Erythroblast (primary cell): ENCODE results near the gene CISH.
A peak's percentile ranks its signal among the peaks of the same experiment; 100 is the strongest.

Experiments
- DNase-seq, 2 experiments: peaks; one replicate each; lab custom pipeline; 2025; lab: John Stamatoyannopoulos, UW
- GATA1 ChIP-seq: IDR thresholded peaks from 2 replicates; pipeline ENCODE4 v1.6.1; 2011; ENCODE audit warnings: low read depth, mild to moderate bottlenecking, control low read depth, low read length, moderate library complexity
- POLR2A ChIP-seq: IDR thresholded peaks from 2 replicates; pipeline ENCODE4 v1.6.1; 2011; ENCODE audit warnings: mild to moderate bottlenecking, low read length

Gene CISH, protein sequence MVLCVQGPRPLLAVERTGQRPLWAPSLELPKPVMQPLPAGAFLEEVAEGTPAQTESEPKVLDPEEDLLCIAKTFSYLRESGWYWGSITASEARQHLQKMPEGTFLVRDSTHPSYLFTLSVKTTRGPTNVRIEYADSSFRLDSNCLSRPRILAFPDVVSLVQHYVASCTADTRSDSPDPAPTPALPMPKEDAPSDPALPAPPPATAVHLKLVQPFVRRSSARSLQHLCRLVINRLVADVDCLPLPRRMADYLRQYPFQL

DNA sequence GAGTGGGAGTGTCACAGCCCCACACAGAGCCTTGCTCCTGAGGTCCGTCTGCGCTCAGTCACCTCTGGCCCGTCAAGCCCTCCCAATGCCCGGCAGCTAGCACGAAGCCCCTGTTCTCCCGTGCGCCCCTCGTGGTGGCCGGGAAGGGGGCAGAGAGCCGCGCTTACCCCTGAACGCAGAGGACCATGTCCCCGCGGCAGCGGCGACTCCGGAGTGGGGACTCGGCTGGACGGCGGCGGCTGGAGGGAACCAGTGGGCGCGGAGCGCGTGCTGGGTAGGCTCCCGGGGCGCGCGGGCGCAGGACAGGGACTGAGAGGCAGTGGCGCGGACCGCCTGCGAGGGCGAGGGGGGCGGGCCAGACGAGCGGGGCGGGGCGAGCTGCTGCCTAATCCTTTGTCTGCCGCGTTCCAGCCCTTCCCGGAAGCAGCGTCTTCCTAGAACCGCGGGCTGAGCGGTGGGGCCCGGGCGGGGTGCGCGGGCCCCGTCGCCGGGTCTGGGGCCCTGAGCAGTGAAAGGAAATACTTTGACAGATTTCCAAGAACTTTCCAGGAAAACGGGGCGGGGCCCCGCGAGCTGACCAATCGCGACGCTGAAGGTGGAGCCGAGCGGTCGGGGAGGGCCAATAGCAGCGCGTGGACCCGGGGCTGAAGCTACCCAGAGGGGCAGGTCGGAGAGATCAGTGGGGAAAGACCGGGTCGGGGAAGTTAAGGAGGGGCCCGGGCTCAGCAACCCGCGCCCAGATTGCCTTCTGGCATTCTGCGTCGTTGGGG lies at the start of gene CISH:
Gene CISH, minus strand, starts transcription at position 311 of the 770 bp plus-strand sequence. Its CDS starts 124 bp downstream, at position 187.
- peak; percentile 49 for TF ChIP-seq POLR2A
- no peak for TF ChIP-seq GATA1
- DNase-seq = peak; percentile 99

DNA sequence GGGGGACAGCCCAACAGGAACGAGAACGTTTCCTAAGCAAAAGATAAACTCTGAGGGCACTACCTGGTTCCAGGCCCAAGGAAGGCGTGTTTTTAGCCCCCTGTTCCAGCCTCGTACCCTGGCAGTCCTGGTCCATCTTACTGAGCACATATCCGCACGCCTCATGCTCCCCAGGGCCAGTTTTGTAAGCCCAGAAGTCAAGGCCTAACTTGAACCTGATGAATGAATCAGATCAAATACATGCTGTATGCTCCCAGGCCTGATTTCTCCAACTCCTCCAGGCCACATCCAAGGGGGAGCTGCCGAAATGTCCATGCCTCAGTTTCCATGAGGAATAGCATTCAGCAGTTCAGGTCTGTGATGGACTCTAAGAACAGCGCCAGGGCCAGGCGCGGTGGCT lies 48.8 kb upstream of the CISH start:
- no peak for DNase-seq
- TF ChIP-seq POLR2A = no peak

DNA sequence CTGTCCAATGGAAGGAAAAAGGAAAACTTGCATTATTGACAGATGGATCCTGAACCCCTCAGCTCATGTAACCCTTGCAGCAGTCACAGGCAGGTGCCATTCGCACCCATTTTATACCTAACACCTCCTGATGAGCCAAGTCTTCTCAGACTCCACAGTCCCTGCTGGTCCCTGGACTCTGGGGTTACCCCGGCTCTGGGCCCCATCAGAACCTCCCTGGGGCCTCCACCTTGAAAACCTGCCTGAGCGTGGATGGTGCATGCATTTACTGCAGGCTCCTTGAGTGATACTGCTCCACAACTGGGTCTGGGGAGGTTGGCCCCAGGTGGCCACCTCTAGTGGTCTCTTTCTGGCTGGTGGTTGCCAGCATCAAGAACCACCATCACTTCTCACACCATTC lies 47.3 kb upstream of the CISH start:
- no peak for DNase-seq
- no peak for TF ChIP-seq POLR2A
- TF ChIP-seq GATA1 = no peak

DNA sequence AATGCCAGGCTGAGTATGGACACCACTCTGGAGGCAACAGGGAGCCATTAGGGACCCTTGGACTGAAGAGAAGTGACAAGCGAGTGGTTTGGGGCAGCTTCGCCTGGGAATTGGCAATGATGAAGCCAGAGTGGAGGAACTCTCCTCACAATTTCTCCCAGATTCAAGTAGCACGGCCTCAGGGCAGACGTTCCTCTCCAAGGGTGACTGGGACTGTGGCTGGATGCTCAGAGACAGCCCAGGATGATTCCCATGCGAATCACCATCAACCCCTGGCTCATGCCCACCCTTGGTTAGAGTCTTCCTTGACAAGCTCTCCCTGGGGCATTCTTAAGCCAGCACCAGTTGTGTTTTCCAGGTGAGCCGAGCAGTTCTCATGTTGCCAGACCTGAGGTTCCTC lies 46.8 kb upstream of the CISH start:
- no peak for DNase-seq

DNA sequence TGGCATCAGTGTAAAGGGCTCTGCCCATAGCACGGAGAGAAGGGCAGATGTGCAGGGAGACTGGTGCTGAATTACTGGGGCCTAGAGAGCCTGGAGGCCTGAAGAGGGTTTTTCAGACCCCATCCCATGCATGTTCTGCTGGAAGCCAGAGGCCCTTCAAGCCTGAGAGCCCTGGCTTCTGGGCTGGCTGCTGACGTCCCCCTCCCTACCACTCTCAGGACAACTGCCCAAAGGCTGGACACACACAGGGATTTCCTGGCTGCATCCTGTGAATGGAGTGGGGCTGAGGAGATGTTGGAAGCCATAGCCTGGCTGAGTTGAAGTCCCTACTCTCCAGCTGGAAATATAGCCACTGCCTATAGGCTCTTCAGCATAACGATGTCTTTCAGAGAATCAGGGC lies 46.2 kb upstream of the CISH start:
- no peak for TF ChIP-seq GATA1
- TF ChIP-seq POLR2A = no peak
- no peak for DNase-seq

More for the DNA sequence above, 46.8 kb upstream of the CISH start:
- no peak for TF ChIP-seq GATA1
- TF ChIP-seq POLR2A = no peak

DNA sequence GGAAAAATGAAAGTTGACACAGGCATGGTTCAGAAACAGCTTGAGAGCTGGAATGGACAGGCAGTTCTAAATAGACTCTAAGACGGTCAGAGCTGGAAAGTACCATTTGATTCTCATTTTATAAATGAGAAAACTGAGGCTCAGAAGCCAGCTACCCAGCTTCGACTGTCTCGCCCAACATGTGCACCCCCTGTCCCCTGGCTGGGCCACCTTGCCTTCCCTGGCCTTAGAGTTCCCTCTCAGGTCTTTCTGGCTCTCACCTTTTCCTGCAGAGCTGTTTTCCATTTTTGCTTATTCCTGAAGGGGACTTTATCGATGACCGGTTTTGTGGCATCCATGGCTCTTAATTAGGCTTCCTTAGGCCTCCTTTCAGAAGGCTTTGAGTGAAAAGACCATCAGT lies 45.8 kb upstream of the CISH start:
- DNase-seq = no peak
- TF ChIP-seq POLR2A (no peak), GATA1 (no peak)

DNA sequence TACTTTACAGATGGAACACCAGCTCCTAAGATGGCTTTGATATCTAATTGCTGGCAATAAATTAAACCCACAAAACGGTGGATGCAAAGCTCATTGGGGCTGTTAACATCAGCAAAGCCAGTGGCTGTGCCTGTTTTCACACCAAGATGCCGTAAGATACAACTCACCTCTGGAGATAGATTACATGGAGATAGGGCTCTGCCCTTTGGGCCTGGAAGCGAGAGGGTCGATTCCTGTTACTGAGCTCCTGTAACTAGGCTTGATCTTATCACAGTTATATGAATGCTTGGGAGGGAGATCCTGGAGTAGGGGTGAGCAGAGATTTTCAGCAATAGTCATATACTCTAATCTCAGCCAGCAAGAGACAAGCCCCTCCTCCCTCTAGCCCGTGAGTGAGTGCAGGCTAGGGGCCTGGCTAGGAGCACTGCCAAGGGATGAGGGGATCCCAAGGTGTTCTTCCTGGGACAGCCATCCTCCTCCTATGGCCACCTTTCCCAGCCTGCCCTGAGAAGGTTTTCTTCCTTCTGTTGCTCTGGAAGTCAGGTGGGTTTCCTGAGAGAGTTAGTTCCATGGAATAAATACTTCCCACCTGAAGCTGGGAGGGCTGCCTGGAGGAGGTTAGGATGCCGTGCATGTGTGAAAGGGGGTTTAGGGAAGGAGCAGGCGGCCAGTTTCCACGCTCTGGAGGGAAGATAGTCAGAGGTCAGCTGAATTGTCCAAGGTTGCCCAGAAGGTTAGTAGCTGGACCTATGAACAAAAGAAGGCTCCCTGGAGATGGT lies 45.0 kb upstream of the CISH start:
- DNase-seq = no peak
- TF ChIP-seq POLR2A (no peak), GATA1 (no peak)

DNA sequence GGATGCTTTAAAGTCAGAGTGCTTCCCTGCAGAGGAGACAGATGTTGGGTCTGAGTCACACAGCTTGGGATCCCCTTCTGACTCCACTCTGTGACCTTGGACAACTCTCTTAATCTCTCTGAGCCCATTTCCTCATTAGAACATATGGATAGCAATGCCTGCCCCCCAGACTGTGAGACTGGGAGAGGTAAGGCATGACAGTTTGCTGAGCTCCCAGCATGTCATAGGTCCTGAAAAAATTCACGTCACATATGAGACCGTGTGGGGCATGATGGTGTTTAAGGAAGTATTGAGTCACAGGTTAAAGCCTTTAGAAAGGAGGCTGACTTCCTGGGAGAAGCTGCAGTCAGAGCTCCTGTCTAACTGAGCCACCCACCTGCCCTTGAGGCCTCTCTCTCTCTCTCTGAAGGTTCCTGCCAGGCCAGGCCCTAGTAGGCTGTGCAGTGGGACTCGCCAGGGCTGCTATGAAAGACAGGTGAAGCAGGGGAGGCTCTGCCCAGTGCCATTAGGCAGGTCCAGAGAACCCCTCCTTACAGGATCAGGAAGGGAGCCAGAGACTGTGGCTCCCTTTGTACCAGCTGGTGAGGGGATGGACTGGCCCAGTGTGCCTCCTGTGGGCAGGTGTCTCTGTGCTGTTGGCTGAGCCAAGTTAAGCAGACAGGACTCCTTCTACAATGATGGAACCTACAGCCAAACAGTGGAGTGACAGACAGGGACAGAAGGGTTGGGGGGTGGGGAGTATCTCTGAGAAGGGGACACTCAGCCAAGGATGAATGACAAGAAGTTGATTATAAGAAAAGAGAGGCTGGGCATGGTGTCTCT lies 43.6 kb upstream of the CISH start:
- DNase-seq = no peak
- TF ChIP-seq POLR2A = no peak
- TF ChIP-seq GATA1 = no peak

DNA sequence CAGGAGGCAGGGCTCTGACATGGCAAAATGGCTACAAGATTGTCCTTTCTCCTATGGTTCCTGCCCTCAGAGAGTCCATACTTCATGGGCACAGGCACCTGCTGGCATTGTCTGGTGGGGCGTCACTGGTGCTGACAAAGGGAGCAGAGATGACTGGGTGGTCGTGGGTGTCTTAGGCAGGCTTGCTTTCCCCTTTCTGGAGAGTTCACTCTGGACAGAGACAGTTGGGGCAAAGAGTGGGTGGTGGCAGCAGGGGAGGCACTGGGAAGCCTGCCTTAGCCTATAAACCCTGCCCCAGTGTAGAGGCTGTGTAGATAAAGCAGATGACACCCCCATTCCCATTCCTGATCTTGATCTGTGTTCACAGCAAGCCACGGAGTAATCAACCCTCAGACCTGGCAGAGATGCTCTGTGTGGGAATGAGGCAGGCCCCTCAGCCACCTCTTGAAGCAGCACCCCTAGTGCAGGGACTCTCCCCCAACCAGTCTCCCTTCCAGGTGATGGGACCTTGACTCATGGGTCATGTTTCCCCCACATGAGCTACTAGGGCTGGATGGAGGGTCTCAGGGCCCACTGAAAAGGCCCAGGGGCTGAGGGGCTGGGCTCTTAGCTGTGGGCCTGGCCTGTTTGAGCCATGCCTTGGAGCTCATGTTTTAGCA lies 42.5 kb upstream of the CISH start:
- no peak for TF ChIP-seq POLR2A
- no peak for TF ChIP-seq GATA1
- DNase-seq = no peak

DNA sequence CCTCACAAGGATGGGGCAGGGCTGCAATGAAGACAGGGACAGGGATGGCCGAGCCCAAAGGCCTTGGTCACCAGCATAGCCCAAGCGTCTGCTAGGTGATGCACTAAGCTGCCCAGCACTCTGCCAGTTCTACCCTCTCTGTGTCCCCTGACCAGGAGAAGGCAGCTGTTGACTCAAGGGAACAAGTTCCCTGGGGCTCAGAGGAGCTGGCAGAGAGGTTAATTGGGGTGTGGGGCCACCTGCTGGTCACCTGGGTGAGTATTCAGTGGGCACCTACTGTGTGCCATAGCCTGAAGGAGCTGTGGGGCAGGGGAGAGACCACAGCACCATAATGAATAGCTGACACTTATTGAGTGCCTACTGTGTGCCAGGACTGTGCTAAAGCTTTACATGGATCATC lies 41.1 kb upstream of the CISH start:
- peak; percentile 47 to 67 for DNase-seq

DNA sequence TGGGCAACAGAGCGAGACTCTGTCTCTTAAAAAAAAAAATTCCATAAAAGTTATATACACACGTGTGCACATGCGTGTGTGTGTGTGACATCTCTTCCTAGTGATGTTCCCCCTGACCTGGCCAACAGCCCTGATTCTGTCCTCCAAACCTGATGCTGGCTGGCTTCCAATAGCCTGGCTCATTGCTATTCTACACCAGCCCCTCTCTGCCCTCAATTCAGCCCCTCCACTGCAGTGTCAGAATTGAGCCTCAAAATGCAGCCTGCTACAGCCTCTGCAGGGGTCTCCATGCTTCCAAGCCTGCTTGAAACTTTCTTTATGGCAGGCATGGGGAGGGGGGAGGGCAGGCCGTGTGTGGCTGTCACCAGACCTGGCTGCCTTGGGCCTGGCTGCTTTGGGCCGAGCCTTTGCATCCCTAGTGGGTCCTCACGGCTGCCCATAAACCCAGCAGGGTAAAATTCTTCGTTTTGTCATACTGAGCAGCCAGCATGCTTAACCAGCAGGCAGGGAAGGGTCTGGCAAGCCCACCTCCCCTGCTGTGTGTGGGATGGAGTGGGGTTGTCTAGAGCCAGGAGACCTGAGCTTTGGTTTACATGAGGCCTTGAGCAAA lies 40.5 kb upstream of the CISH start:
- DNase-seq = no peak
- TF ChIP-seq POLR2A (no peak), GATA1 (no peak)

More for the DNA sequence above, 41.1 kb upstream of the CISH start:
- TF ChIP-seq GATA1 = no peak
- no peak for TF ChIP-seq POLR2A

DNA sequence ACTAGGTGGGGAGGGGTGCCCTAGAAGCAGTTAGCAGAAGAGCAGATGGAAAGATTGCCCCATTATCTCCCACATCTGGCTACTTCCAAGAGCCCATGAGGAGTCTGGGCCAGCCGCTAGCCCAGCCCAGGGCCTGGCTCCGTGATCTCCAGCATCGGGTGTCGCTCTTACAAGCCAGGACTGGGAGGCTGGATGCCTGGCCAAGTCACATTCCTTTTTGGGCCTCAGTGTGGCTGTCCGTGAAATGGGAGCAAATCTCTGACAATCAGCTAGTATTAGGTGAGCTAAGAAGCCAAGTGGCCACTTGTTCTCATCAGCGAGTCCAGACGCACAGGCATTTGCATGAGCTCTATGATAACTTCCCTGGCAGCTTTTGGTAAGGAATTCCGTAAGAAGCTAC lies 39.9 kb upstream of the CISH start:
- TF ChIP-seq GATA1 (no peak), POLR2A (no peak)

More for the DNA sequence above, 39.9 kb upstream of the CISH start:
- no peak for DNase-seq
